ENCODE results near the gene FGD4. TPM values are rescaled to one million over a fixed set of nuclear protein-coding genes. Genes with fewer than 3 reads are reported as not detected.

The FGD4 gene
- total and polyA plus RNA-seq, 2 of the 4 experiments (the other 2 are of a cell fraction) = 2.1 to 8.8 TPM

DNA sequence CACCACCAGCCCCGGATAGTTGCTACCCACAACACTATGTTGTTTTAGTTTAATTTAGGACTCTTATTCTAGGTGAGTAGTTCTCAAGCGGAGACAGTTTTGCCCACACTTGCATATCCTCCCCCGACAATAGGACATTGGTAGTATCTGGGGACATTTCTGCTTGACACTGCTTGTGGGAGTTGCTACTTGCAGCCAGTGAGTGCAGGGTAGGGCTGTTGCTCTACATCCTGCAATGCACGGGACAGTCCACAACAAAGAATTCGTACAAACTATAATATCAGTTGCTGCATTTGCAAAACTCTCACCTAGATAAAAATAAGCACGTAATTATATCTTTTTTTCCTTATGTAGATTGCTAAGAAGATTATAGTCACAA lies 167.9 kb downstream of the FGD4 start (continued):
- TF ChIP-seq, protein P1, sequence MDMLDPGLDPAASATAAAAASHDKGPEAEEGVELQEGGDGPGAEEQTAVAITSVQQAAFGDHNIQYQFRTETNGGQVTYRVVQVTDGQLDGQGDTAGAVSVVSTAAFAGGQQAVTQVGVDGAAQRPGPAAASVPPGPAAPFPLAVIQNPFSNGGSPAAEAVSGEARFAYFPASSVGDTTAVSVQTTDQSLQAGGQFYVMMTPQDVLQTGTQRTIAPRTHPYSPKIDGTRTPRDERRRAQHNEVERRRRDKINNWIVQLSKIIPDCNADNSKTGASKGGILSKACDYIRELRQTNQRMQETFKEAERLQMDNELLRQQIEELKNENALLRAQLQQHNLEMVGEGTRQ (IDR thresholded peaks at IDR 0.05; ENCODE audit: low read depth, low read length) = no peak
- no peak for TF ChIP-seq POLR2A (IDR thresholded peaks at IDR 0.05; ENCODE audit: low read depth, low read length)

DNA sequence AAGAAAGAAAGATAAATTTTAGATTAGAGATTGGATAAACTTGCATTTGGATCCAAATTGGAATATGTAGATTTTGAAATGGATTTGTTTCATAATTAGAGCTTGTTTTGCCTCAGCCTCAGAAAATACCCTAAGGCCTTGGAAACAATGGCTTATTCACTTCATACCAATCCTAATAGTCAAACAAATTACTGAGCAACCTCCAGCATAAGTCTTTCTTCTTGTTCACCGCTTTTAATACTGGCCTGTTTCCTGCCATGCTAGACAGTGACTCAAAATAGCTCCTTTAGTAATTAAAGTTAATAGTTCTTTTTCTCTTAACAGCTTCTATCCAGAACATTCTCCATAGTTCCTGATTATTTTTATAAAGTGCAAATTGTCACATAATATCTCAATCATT lies 168.9 kb downstream of the FGD4 start:
- Histone ChIP-seq H3K4me1 (ENCODE audit: control insufficient read depth, insufficient read depth, low read length) (peaks cover 15% of the 10 kb centered on the region), H2AFZ (replicated peaks; ENCODE audit: low read length, poor library complexity) (no peak overlapping the region), H3K9me1 (ENCODE audit: insufficient read depth, low read length) (peaks cover 12% of the 10 kb centered on the region), H4K5ac (ENCODE audit: low read depth, low read length) (no peak overlapping the region), H3K14ac (replicated peaks; ENCODE audit: low read depth, low read length) (no peak overlapping the region), H3K79me1 (ENCODE audit: low read depth in 1 of 2, low read length in 2 of 2) (peaks cover 16 to 41% of the 10 kb centered on the region in 2 experiments), H4K91ac (ENCODE audit: insufficient read depth, low read depth, low read length) (no peak overlapping the region), H3K9me3 (ENCODE audit: control insufficient read depth, insufficient read depth, low read length) (no peaks in the 10 kb centered on the region), H3K27ac (ENCODE audit: insufficient read depth, low read length) (no peak overlapping the region), H3K18ac (ENCODE audit: low read depth, low read length) (no peak overlapping the region), H3K9ac (ENCODE audit: low read depth, low read length) (no peak overlapping the region), H4K8ac (ENCODE audit: low read depth in 2 of 2, low read length in 2 of 2) (no peak overlapping the region), H2BK15ac (ENCODE audit: low read depth, low read length) (no peak overlapping the region), H3K4ac (ENCODE audit: low read depth, low read length) (no peak overlapping the region), H3K4me3 (ENCODE audit: insufficient read depth, low read depth, low read length) (no peak overlapping the region), H3K56ac (ENCODE audit: extremely low read depth, insufficient read depth, low read length) (no peak overlapping the region), H3K23ac (ENCODE audit: low read depth, low read length) (no peak overlapping the region), H2BK20ac (ENCODE audit: low read depth, low read length) (no peak overlapping the region), H3K27me3 (ENCODE audit: control insufficient read depth, insufficient read depth, low read length) (no peaks in the 10 kb centered on the region), H2AK5ac (ENCODE audit: low read depth, low read length) (no peak overlapping the region), H4K20me1 (ENCODE audit: insufficient read depth, low read length) (no peaks in the 10 kb centered on the region), H2BK5ac (ENCODE audit: low read depth, low read length, poor library complexity, severe bottlenecking) (peak overlapping the region; percentile 70), H2BK120ac (ENCODE audit: low read depth, low read length) (no peak overlapping the region), H3K4me2 (ENCODE audit: low read depth, low read length) (no peak overlapping the region), H2AK9ac (replicated peaks; ENCODE audit: low read depth, low read length, poor library complexity) (no peak overlapping the region), H3K36me3 (ENCODE audit: control insufficient read depth, insufficient read depth, low read length) (peaks cover 6% of the 10 kb centered on the region)
- in situ Hi-C loops (cut with MboI; ENCODE audit: low sequenced_read_pairs) = no loop called here
- CTCF ChIA-PET = interaction anchor here (0.5 kb wide), 1 partner anchor 87 kb away, joined by 3 read pairs; no protein-coding TSS in a partner anchor
- TF ChIP-seq CEBPB (IDR thresholded peaks at IDR 0.05; ENCODE audit: low read depth, low read length) = peak; percentile 65
- no peak for TF ChIP-seq MAZ (IDR thresholded peaks at IDR 0.05; ENCODE audit: borderline replicate concordance, low read depth, low read length)
- TF ChIP-seq FOS (IDR thresholded peaks at IDR 0.05; ENCODE audit: low read depth, low read length) = peak; percentile 51
- WGBS, 2 experiments (ENCODE audit: extremely low coverage in 2 of 2, insufficient read length in 1 of 2) = no CpG with 5 or more reads among the region's 1 CpG
- intact Hi-C loops (cut with micrococcal nuclease) = loop anchor here (2.0 kb wide), 1 partner anchor 15 kb away; no protein-coding TSS in a partner anchor
- BruUV-seq (replicated peaks) = no TSS peak
- POLR2A ChIA-PET (ENCODE audit: unreplicated experiment) = no interaction called here
- ATAC-seq (ENCODE audit: low read depth) (peak; percentile 94), DNase-seq (peak; percentile 90)
- dilution Hi-C loops (cut with HindIII; ENCODE audit: low sequenced_read_pairs, unreplicated experiment) = no loop called here

All from IMR-90 (cell line).